ENCODE data around the gene SSBP3. TPM values are rescaled to one million over a fixed set of nuclear protein-coding genes. Genes with fewer than 3 reads are reported as not detected.

SSBP3 gene
- polyA plus RNA-seq, 1 donor = 52.0 TPM

DNA sequence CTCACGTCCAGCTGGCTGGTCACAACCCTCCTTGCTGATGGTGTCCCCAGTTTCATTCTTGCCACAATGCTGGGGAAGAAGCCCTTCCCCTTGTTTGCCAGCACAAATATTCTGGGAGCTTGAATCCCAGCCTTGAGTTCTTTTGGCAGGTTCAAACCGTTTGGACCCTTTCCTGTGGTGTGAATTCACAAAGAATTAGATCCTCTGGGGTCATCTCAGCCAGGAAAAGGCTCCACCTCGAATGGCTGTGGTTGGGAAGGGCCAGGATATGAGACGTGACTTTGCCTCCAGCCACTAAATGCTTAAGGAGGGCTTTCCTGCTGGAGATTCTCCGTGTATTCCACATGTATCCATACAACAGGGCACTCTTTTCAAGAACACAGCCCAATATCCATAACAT is 139.3 kb downstream of the SSBP3 start:
- no peak for DNase-seq (ENCODE audit: low read depth)

DNA sequence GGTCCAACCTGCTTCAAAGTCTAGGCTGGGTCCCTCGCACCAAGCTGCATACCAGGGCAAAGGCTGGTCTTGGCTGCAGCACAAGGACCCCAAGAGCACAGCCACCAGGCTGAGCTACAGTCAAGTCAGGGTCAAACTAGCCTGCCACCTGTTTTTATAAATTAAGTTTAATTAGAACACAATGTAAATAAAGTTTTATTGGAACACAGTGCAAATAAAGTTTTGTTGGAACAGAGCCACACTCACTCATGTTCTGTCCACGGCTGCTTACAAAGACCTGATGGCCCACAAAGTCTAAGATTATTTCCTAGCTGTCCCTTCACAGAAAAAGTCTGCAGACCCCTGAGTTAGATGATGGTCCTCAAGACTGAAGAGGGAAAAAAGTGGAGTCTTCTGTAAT is 140.0 kb downstream of the SSBP3 start:
- DNase-seq (ENCODE audit: low read depth) = no peak

GRCh38 chr1:54265659-54266058 is 140.5 kb downstream of the SSBP3 start:
- DNase-seq (ENCODE audit: low read depth) = no peak

DNA sequence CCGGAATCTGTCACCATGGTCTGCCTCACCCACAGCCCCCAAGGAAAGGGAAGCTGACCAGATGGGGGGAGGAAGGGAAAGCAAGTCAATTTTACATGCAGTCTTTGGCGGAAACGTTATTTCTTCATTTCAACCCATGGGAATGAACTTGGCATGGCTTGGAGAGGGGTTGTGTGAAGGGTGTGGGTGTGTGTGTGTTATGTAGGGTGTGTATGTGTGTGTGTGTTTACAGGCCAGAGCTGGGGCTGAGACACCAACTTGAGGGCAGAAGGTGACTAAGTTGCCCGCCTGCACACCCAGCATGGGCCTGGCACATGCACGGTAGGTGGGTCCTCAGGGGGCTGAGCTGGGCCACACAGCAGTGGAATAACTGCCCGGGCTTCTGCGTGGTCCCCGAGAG is 141.1 kb downstream of the SSBP3 start:
- no peak for DNase-seq (ENCODE audit: low read depth)

DNA sequence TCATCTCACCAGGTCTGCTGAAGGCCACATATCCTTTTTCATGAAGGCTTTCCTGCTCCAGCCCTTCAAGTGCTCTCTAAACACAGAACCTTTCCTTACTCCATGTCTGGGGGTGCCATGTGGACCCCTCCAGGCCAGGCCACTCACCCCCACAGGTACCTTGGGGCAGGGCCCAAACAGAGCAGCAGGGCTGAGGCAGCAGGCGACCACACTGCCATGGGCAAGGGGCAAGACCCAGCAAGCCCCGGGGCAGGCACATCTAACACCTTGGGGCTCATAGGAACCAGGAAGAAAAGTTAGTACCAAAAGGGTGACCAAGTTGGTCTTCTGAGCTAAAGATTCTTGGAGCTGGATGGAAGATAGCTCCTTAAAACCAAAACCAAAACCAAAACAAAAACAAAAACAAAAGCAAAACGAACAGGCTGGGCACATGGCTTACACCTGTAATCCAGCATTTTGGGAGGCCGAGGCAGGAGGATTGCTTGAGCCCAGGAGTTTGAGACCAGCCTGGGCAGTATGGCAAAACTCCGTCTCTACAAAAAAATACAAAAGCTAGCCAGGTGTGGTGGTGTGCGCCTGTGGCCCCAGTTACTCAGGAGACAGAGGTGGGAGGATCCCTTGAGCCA is 142.5 kb downstream of the SSBP3 start:
- DNase-seq (ENCODE audit: low read depth) = no peak

DNA sequence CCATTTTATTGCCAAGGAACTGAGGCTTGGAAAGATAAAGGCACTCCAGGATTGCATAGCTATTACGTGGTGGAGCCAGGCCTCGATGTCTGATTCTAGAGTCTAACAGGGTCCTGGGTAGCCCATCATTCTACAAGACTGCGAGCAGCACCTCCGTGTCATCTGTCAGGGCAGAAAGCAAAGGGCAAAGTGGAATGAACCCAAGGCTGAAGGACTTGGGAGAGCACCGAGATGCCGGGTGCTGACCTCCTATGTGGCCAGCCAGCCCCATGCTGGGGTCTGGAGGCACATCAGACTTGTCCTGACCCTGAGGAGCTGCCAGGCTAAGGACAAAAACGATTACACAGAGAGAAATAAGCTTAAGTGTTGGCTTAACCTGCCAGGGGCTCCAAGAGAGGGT is 143.9 kb downstream of the SSBP3 start:
- DNase-seq (ENCODE audit: low read depth) = no peak

DNA sequence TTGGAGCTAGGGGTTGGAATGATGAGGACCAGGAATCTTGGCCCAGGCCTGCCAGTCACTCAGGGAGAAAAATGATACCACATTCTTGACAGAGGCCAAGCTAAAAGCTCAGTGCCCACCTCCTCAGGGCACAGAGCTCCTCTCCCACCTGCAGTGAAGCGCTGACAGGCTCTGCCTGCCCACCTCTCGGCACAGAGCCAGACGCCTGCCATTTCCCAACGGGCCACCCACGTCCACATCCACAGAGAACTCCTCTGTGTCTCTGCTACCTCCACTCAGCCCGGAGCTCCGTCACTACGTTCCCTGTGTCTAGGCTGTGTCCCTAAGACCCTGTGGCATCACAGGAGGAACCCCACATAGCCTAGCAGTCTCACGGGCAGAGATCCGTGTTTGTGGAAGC is 145.4 kb downstream of the SSBP3 start:
- no peak for DNase-seq (ENCODE audit: low read depth)

GRCh38 chr1:54259546-54260140 is 146.6 kb downstream of the SSBP3 start:
- no peak for DNase-seq (ENCODE audit: low read depth)

DNA sequence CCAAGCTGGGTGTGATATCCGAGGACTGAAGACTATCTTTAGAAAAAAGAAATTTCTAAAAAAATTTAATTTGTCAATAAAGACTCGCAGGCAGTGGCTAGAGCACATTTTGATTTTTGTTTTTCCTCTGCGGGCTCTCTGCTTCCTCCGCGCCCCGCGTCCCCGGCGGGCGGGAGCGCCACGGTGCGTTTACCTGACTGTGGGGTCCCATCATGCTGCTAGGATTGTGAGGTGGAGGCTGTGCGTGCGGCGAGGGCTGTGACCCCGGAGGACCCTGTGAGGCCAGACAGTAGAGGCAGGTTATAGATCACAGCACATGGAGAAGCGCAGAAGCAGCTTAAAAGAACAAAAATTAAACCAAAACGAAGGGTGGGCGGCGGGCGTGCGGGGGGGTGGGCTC is 148.3 kb downstream of the SSBP3 start:
- no peak for DNase-seq (ENCODE audit: low read depth)

DNA sequence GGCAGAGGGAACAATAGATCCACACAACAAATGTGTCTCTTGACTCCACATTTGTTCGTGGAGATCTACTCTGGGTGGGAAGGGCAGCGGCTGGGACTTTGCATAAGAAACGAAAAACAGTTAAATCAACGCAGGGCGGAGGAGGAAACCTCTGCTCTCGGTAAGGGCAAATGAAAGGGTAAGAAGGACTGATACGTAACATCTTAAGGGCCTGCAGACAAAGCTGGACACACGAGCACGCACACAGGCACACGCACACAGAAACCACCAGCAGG is 148.9 kb downstream of the SSBP3 start:
- DNase-seq (ENCODE audit: low read depth) = no peak

DNA sequence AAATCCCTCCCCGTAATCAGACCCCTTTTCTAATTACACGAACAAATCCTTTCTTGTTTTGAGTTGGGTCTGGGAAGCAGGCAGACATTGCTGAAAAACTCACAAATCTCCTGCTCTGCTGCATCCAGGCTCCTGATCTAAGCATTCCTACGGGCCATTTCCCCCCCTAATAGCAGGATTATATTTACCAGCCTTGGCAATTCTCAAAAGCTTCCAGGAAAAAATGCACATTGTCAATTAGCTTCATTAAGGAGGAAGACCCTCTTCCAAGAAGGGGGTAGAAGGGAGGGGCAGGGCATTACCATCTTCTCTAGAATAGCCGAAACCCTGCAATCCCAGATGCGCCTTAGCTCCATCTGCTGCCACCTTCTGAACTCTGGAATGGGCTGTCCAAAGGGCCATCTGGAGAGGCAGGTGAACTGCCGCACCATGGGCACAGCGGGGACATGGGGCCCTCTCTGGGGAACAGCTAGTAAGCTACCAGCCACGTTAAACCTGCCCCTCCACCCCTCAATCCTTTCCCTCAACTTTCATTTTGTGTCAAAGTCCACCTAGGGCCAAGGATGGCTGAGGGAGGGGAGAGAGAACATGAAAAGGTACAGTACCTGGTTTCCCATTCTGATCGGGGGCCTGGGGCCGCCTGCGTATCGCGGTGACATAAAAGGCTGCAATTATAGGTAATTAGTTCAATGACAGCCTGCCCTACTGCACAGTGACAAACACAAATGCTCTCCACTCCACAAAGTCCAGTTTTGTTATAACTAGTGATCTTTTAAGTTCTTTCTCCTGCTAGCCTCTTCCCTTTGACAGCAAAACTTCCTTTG is 149.5 kb downstream of the SSBP3 start:
- no peak for DNase-seq (ENCODE audit: low read depth)

DNA sequence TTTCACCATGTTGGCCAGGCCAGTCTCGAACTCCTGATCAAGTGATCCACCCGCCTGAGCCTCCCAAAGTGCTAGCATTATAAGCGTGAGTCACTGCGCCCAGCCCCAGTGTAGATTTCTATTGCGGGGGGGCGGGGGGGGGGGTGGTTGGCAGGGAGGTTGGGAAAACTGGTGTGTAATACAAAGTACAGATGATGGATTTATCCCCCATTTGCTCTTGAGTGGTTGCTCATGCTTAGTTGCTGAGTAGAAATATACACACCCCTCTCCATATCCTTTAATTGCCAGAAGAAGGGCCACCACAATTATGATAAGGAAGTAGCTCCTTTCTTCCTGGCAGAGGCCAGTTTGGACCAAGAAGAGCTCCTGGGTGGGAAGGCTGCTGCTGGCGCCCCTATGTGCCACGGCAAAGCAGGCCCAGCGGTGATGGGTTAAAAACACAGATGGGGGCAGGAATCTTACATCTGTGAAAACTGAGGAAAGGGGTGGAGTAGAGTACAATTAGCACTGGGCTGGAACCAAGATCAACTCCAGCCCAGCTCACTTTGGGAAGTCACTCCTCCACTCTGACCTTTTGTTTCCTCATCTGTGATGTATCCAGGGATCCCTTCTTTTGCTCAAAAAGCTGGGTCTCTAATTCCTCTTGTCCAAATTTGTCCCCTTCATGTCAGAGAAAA is 151.0 kb downstream of the SSBP3 start:
- no peak for DNase-seq (ENCODE audit: low read depth)

DNA sequence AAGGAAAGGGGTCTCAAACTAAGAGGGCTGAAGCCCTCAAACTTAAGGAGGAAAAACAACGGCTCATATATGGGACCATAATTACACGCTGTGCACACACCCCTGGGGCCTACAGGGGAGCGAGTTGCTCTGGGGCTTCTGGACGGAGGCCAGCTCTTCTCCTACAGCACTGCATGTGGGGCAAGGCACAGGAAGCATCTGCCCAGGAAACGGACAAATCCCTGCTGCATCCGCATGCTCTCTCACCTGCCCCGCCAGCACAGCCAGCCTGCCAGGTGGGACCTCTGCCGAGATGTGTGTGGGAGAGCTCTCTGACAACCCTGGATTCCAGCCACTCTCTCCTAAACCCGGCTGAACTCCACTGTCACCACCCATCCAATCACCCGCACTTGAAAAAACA is 152.1 kb downstream of the SSBP3 start:
- no peak for DNase-seq (ENCODE audit: low read depth)

- no peak for DNase-seq (ENCODE audit: low read depth)
These were observed 152.7 kb downstream of the SSBP3 start for GRCh38 chr1:54253480-54253879.

- DNase-seq (ENCODE audit: low read depth) = no peak
These were observed 153.7 kb downstream of the SSBP3 start for GRCh38 chr1:54252371-54252936.

- DNase-seq (ENCODE audit: low read depth) = no peak
These were observed 155.5 kb downstream of the SSBP3 start for GRCh38 chr1:54250670-54251069.

- DNase-seq (ENCODE audit: low read depth) = peak; percentile 72
These were observed 156.3 kb downstream of the SSBP3 start for GRCh38 chr1:54249819-54250435.

- no peak for DNase-seq (ENCODE audit: low read depth)
These were observed 157.2 kb downstream of the SSBP3 start for GRCh38 chr1:54248966-54249365.

GRCh38 chr1:54247863-54248515 is 158.2 kb downstream of the SSBP3 start:
- DNase-seq (ENCODE audit: low read depth) = no peak

DNA sequence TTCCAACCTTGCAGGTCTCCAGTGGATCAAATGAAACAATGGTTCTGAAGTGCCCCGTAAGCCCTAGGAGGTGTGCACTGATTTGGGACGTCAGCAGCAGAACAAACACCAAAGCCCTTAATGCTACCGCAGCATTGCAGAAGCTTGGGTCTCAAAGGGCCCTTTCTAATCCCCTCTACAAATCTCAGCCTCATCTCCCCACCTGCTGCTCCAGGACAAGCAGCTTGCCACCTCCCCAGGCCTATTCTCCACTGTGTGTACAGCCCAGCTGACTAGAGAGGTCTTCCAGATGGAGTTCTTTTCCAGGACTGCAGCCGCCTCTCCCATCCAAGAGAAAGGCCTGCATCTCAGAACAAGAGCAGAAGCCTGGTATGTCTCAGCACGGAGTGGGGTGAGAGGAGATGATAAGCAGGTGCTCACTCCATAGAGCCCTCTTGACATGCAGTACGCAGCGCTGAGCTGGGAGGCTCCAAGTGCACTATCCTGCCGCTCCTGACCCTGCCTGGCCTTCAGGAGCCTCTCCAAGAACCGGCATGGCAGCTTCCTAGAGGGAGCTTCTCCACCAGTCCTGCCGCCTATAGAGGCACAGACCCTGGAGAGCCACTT is 160.0 kb downstream of the SSBP3 start:
- no peak for DNase-seq (ENCODE audit: low read depth)

DNA sequence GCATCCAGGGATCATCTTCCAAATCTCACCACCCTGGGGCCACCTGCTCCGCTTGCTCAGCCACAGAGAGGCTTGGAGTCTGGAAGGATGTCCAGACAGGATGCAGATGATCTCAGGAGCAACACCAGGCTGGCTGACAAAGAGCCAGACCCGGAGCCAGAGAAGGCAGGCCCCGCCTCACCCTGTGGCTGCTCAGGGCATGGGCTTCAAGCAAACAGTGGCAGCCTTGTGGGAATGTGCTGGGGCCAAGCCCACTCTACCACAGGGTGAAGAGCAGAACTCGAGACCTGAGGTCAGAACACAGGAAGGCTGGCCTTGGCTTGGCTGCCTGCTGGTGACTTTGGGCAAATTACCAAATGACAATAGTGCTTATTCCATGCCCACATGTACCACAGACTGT is 160.7 kb downstream of the SSBP3 start:
- DNase-seq (ENCODE audit: low read depth) = no peak
